Osteoblast (primary cell): ENCODE results near the gene IL32. TPM values are rescaled to one million over a fixed set of nuclear protein-coding genes. Genes with fewer than 3 reads are reported as not detected.

Experiments used
- DNase-seq: peaks from one replicate; pipeline ENCODE4 v3.0.0; 2011; ENCODE audit warnings: low spot score, mixed read lengths; ENCODE audit not compliant: insufficient read length; ENCODE audit errors: missing footprints
- H2AFZ ChIP-seq: 2 replicates; pipeline ENCODE4 v1.6.0; 2011; ENCODE audit warnings: mild to moderate bottlenecking, low read length
- H3K27ac ChIP-seq: 2 replicates; pipeline ENCODE4 v1.5.1; 2011; ENCODE audit warnings: mild to moderate bottlenecking, low read depth, low read length, moderate library complexity
- H3K27me3 ChIP-seq: 2 replicates; pipeline ENCODE4 v1.6.0; 2012; ENCODE audit warnings: mild to moderate bottlenecking, control low read depth, inconsistent platforms, low read length, moderate library complexity; ENCODE audit not compliant: insufficient read depth
- H3K36me3 ChIP-seq: 2 replicates; pipeline ENCODE4 v1.5.1; 2011; ENCODE audit warnings: mild to moderate bottlenecking, low read length, control low read depth, moderate library complexity; ENCODE audit not compliant: insufficient read depth
- H3K4me1 ChIP-seq: 2 replicates; pipeline ENCODE4 v1.5.1; 2011; ENCODE audit warnings: mild to moderate bottlenecking, low read length, control low read depth, moderate library complexity; ENCODE audit not compliant: insufficient read depth
- H3K4me2 ChIP-seq: 2 replicates; pipeline ENCODE4 v1.6.0; 2011; ENCODE audit warnings: mild to moderate bottlenecking, low read length; ENCODE audit not compliant: insufficient read depth
- H3K4me3 ChIP-seq: fragments of 200-600 bp; sonication (generic); 3 replicates; pipeline ENCODE4 v1.5.1; 2012; ENCODE audit warnings: mild to moderate bottlenecking, low read length, inconsistent platforms; ENCODE audit not compliant: insufficient read depth
- H3K79me2 ChIP-seq: 2 replicates; pipeline ENCODE4 v1.6.0; 2012; ENCODE audit warnings: mild to moderate bottlenecking, low read length, control low read depth, inconsistent platforms; ENCODE audit not compliant: insufficient read depth
- H3K9me3 ChIP-seq: 2 replicates; pipeline ENCODE4 v1.5.1; 2011; ENCODE audit warnings: low read depth, low read length, control low read depth
- H4K20me1 ChIP-seq: 2 replicates; pipeline ENCODE4 v1.6.0; 2012; ENCODE audit warnings: mild to moderate bottlenecking, low read length, control low read depth; ENCODE audit not compliant: insufficient read depth
- CTCF ChIP-seq: IDR thresholded peaks from 2 replicates; pipeline ENCODE4 v1.5.1; 2011; ENCODE audit warnings: mild to moderate bottlenecking, low read depth, low read length, moderate library complexity; ENCODE audit errors: extremely low read depth
- total RNA-seq: library from RNA; depleted of rRNA; stranded (reverse); fragments of >200 nt; gene quantifications from 2 replicates; pipeline ENCODE4 v1.2.3, GENCODE V29; 2012

Gene IL32
- total RNA-seq, 1 donor, result 0.72 TPM

- no peaks in the 10 kb centered on the region for H3K79me2 ChIP-seq
- no peaks in the 10 kb centered on the region for H4K20me1 ChIP-seq
- no peak overlapping the region for H3K27ac ChIP-seq
- no peak for DNase-seq
- H3K4me2 ChIP-seq, result no peak overlapping the region
- no peaks in the 10 kb centered on the region for H3K36me3 ChIP-seq
- no peak for TF ChIP-seq CTCF
- no peaks in the 10 kb centered on the region for H3K4me1 ChIP-seq
- H3K4me3 ChIP-seq, result no peak overlapping the region
- H3K27me3 ChIP-seq, result peaks cover 3% of the 10 kb centered on the region
- no peak overlapping the region for H2AFZ ChIP-seq
- no peaks in the 10 kb centered on the region for H3K9me3 ChIP-seq
Observed at GRCh38 chr16:3056336-3057180, 8.9 kb upstream of the IL32 start.

GRCh38 chr16:3057181-3058138, 8.0 kb upstream of the IL32 start:
- Histone ChIP-seq H3K4me3 (no peak overlapping the region), H3K4me1 (no peaks in the 10 kb centered on the region), H3K4me2 (no peak overlapping the region), H3K27ac (no peak overlapping the region), H2AFZ (no peak overlapping the region), H3K36me3 (no peaks in the 10 kb centered on the region), H4K20me1 (no peaks in the 10 kb centered on the region), H3K27me3 (peaks cover 3% of the 10 kb centered on the region), H3K79me2 (no peaks in the 10 kb centered on the region), H3K9me3 (no peaks in the 10 kb centered on the region)
- no peak for TF ChIP-seq CTCF
- DNase-seq, result no peak

- Histone ChIP-seq H3K4me2 (peak overlapping the region; percentile 90), H3K27ac (peak overlapping the region; percentile 48), H3K27me3 (peaks cover 3% of the 10 kb centered on the region), H3K9me3 (no peaks in the 10 kb centered on the region), H3K36me3 (no peaks in the 10 kb centered on the region), H3K79me2 (no peaks in the 10 kb centered on the region), H4K20me1 (no peaks in the 10 kb centered on the region), H2AFZ (peak overlapping the region; percentile 85), H3K4me1 (no peaks in the 10 kb centered on the region), H3K4me3 (peak overlapping the region; percentile 90)
- DNase-seq, result peak; percentile 90
- no peak for TF ChIP-seq CTCF
Observed at GRCh38 chr16:3058139-3059030, 7.1 kb upstream of the IL32 start.
